IPS-18c (cell line): ENCODE measurements around the gene POTEI.
A peak's percentile ranks its signal among the peaks of the same experiment; 100 is the strongest.
"Not testable (repeated sequence)": the region's sequence is repeated elsewhere in the genome, so short reads cannot be mapped to it uniquely, and the experiment has no call there.

Experiments
- H3K4me3 ChIP-seq: 2 replicates; pipeline ENCODE4 v1.7.0; 2013; ENCODE audit warnings: low read depth, mild to moderate bottlenecking, low read length, moderate library complexity; ENCODE audit not compliant: insufficient read depth
- H3K9me3 ChIP-seq: one replicate; pipeline ENCODE4 v1.6.1; 2013; ENCODE audit warnings: mild to moderate bottlenecking, low read length, moderate library complexity; ENCODE audit not compliant: control insufficient read depth, insufficient read depth

Gene POTEI

DNA sequence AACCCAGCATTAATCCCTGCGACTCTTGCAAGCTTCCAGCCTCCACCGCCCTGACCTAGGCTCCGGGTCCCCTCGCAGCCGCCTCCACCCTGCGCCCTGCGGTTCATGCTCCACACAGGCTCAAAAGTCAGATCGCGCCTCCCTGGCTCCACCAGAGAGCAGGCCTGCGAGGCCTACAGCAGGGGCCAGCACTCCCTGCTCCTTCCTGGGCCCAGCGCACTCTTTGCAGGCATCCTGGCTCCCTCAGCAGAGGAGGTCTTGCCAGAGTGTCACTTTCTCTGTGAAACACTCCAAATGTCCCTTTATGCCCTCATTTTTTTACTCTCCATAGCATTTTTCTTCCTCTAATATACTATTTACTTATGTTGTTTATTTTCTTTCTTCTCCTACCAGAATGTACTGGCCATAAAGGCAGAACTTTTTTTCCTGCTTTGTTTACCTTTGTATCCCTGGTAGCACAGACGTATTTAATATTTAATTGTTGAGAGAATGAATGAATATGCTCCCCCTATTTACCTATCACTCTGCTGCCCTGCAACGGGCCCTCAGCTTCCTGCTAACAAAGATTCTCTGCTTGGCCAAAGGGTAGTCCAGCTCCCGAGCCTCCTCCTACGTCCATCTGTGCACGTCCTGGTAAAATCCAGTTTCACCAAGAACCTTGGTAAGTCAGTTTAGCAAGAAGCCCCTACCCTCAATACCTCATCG is 2.8 kb upstream of the POTEI start:
- not testable (repeated sequence) for H3K9me3 ChIP-seq

DNA sequence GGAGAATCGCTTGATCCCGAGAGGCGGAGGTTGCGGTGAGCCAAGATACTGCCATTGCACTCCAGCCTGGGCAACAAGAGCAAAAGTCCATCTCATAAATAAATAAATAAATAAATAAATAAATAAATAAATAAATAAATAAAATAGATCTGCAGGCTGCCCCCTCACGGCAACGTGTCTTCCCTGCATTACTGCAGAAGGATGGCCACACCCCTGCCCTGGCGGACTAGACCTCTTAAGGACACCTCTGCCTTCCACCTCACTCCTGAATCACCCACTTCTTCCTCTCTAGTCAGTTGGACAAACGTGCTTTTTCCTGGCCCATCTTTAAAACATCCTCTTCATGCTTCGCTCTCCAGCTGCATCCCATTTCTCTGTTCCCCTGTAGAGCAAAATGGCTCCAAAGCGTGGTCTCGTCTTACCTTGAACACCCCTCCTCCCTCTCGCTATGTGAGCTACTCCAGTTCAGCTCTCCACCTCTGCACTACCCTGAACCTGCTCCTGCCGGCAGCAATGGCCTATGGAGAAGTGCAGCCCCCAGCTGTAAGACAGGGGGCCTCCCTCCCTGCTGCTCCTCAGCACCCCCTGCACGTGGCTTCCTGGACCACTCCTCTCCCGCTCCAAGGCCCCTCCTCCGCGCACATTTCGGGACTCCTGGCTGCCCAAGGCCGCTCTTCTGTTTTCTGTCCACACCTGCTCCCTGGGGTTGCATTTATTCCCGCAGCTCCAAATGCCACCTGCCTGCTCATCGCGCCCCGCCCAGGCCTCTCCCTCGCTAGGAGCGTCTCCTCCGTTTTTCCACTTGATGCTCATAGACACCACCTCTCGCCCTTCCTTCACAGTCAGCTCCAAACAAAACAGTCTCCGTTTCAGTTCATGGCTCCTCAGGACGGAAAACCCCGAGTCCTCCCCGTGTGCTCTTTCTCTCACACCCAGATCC is 1.9 kb upstream of the POTEI start:
- H3K4me3 ChIP-seq, H3K9me3 ChIP-seq: not testable (repeated sequence)

More for the DNA sequence above, 2.8 kb upstream of the POTEI start:
- H3K4me3 ChIP-seq = not testable (repeated sequence)

DNA sequence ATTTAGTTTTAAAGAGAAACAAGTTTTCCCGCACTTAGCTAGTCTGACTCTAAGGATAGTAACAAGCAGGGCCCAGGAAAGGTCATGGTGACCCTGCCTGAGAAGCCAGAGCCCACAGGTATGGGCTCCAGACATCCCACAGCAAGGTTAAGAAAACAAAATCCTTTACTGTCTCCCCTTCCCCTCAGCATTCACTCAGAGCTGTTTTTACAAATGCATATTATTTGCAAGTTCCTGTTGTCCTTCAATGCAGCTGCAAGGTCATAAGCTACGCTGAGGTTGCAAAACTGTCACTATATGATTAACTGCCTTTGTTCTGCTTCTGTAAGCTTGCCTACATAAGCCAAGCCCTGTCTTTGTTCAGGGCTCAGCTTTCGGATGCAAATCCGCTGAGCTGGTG is 18.1 kb downstream of the POTEI start:
- not testable (repeated sequence) for H3K9me3 ChIP-seq

DNA sequence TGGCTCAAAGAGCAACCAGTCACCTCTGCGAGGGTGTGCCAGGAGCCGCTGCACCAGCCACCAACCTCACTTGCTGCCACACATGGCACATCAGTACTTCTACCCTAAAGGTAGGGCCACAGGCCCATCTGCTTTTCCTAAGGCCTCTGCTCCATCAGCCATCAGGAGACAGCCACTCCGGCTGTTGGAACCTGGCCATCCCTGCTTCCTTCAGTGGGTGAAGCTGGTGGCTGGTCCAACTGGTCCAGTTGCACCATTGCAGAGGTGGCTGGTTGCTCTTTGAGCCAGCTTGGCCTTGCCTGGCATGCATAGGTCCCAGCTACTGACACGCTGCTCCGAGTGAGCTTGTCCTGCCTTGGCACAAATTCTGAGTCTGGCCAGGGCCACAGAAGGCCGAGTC is 53.7 kb downstream of the POTEI start:
- not testable (repeated sequence) for H3K9me3 ChIP-seq, H3K4me3 ChIP-seq

More for the DNA sequence above, 18.1 kb downstream of the POTEI start:
- H3K4me3 ChIP-seq = not testable (repeated sequence)

DNA sequence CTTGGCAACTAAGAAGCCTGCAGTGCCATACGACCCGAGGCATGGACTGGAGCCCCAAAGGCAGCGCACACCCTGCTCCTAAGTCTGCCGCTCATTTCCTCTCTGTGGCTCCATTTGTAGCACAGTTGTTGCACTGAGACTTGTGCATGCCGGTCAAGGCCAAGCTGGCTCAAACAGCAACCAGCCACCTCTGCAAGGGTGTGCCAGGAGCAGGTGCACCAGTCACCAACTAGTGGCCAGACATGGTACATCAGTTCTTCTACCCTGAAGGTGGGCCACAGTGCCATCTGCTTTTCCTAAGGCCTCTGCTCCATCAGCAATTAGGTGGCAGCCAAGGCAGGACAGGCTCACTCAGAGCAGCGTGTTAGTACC is 54.4 kb downstream of the POTEI start:
- not testable (repeated sequence) for H3K9me3 ChIP-seq, H3K4me3 ChIP-seq

DNA sequence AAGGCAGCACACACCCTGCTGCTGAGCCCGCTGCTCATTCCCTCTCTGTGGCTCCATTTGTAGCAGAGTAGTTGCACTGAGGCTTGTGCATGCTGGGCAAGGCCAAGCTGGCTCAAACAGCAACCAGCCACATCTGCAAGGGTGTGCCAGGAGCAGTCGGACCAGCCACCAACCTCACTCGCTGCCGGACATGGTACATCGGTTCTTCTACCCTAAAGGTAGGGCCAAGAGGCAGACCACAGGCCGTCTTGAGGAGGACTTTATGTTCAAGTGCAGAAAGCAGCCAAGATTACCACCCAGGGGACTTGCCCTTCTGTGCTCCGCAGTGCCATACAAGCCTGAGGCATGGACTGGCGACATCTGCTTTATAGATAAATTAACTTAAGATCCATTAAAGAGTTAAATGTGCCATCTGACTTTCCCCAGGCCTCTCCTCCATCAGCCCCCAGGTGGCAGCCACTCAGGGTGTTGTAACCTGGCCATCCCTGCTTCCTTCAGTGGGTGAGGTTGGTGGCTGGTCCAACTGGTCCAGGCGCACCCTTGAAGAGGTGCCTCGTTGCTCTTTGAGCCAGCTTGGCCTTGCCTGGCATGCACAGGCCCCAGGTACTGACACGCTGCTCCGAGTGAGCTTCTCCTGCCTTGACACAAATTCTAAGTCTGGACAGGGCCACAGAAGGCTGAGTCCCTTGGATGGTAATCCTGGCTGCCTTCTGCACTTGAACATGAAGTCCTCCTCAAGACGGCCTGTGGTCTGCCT is 55.0 kb downstream of the POTEI start:
- H3K9me3 ChIP-seq = not testable (repeated sequence)

DNA sequence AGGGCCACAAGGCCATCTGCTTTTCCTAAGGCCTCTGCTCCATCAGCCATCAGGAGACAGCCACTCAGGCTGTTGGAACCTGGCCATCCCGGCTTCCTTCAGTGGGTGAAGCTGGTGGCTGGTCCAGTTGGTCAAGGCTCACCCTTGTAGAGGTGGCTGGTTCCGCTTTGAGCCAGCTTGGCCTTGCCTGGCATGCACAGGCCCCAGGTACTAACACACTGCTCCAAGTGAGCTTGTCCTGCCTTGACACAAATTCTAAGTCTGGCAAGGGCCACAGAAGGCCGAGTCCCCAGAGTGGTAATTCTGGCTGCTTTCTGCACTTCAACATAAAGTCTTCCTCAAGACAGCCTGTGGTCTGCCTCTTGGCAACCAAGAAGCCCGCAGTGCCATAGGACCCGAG is 56.2 kb downstream of the POTEI start:
- not testable (repeated sequence) for H3K9me3 ChIP-seq, H3K4me3 ChIP-seq

More for the DNA sequence above, 55.0 kb downstream of the POTEI start:
- H3K4me3 ChIP-seq = not testable (repeated sequence)

DNA sequence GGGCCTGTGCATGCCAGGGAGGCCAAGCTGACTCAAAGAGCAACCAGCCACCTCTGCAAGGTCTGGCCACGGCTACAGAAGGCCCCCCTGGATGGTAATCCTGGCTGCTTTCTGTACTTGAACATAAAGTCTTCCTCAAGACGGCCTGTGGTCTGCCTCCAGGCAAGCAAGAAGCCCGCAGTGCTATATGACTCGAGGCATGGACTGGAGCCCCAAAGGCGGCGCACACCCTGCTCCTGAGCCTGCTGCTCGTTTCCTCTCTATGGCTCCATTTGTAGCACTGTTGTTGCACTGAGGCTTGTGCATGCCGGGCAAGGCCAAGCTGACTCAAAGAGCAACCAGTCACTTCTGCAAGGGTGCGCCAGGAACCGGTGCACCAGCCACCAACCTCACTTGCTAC is 57.3 kb downstream of the POTEI start:
- not testable (repeated sequence) for H3K4me3 ChIP-seq, H3K9me3 ChIP-seq

DNA sequence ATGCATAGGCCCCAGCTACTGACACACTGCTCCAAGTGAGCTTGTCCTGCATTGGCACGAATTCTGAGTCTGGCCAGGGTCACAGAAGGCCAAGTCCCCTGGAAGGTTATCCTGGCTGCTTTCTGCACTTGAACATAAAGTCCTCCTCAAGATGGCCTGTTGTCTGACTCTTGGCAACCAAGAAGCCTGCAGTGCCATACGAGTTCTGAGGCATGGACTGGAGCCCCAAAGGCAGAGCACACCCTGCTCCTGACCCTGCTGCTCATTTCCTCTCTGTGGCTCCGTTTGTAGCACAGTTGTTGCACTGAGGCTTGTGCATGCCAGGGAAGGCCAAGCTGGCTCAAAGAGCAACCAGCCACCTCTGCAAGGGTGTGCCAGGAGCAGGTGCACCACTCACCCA is 57.9 kb downstream of the POTEI start:
- not testable (repeated sequence) for H3K9me3 ChIP-seq

DNA sequence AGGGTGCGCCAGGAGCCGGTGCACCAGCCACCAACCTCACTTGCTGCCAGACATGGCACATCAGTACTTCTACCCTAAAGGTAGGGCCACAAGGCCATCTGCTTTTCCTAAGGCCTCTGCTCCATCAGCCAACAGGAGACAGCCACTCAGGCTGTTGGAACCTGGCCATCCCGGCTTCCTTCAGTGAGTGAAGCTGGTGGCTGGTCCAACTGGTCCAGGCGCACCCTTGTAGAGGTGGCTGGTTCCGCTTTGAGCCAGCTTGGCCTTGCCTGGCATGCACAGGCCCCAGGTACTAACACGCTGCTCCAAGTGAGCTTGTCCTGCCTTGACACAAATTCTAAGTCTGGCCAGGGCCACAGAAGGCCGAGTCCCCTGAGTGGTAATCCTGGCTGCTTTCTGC is 58.8 kb downstream of the POTEI start:
- H3K4me3 ChIP-seq, H3K9me3 ChIP-seq: not testable (repeated sequence)

More for the DNA sequence above, 57.9 kb downstream of the POTEI start:
- not testable (repeated sequence) for H3K4me3 ChIP-seq

DNA sequence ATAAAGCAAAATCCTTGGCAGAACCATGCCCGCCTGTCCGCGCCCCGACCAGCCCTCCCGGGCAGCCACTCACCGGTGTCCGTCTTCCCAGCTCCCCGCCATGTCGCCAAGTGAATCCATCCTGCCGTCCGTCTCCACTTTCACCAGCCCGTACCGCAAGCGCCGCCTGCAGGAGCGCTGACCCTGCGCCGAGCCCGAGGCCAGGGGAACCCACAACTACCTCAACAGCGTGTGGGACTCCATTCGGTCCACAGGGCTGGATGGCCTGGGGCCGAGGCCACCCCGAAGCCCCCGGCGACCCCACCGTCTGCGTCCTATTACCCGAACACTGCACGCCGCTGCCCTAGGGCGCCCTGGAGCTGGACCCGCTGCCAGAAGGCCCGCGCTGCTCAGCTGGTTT is 81.5 kb downstream of the POTEI start:
- H3K4me3 ChIP-seq = peak overlapping the region; percentile 50
- H3K9me3 ChIP-seq = not testable (repeated sequence)

DNA sequence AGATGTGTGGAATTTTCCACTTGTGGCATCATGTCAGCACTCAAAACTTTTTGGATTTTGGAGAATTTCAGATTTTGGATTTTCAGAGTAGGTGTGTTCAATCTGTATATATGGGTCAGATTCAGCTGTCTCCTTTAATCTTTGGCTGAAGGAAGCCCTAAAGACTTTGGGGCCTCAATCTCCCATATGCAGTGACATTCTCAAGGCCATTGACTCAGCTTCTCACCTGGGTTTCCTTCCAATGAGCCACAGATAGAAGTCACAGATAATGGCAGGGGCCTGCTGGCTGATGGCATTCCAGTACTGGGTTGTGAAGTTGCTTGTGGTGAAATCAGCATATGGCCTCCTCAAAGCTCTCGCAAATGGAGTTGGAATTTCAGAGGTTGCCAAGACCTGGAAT is 90.3 kb downstream of the POTEI start:
- not testable (repeated sequence) for H3K9me3 ChIP-seq

DNA sequence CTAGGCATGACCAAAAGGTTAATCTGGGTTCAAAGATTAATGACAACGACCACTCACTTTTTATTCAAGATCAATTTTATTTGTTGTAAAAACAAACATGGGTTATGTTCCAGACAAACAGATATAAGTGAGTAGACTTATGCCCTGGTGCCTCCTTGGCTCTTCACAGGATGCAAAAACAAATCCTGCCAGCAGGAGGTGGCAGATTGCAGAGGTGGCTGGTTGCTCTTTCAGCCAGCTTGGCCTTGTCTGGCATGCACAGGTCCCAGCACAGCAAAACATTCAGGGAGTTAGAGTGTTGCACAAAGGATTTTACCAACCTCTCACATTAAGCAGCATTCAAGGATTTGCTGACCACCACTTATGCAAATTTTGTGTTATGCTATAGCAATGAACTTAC is 92.4 kb downstream of the POTEI start:
- not testable (repeated sequence) for H3K9me3 ChIP-seq, H3K4me3 ChIP-seq

More for the DNA sequence above, 90.3 kb downstream of the POTEI start:
- H3K4me3 ChIP-seq = not testable (repeated sequence)
